GM18526 (cell line): ENCODE data around the gene PER3.

Experiments used
- POLR2A ChIP-seq: IDR thresholded peaks from 3 replicates; pipeline ENCODE4 v1.6.1; 2011; ENCODE audit not compliant: insufficient read length; ENCODE audit errors: extremely low read depth

The PER3 gene

DNA sequence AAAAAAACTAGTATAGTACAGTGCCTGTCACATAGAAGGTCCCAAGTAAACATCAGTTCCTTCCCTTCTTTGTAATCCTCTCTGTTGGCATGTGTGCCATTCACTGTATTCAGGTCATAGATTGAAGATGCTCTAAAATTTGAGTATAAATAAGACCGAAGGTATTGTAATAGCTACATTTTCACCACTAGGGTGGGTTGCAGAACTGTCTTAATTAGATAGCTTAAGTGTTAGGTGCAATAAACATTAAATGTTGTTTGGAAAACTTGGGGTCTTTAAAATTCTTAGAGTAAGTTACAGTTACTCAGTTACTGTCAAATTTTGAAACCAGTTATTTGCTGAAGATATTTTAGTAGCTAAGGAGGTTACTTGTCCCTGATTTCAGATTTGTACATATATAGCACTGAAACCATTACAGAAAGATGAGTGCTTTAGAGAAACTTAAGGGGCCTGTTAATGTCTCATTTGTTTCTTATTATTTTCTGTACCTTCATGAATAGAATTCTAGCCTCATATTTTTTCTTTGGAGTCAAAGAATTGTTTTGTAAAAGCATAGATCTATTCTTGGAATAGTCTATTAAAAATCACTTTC lies 24.3 kb downstream of the PER3 start:
- no peak for TF ChIP-seq POLR2A

DNA sequence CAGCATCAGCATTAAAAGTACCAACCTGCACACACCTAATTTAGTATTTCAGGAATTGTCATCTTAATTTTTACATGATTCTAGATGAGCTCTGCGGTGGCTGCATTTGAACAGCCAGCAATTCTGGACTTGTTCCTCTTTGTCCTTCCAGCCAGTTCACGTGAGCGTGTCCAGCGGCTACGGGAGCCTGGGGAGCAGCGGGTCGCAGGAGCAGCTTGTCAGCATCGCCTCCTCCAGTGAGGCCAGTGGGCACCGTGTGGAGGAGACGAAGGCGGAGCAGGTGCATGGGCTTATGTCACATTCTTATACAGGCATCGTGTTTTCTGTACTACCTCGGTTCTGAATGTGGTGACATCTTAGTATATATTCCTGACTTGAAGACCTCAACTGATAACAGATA lies 25.7 kb downstream of the PER3 start:
- no peak for TF ChIP-seq POLR2A

DNA sequence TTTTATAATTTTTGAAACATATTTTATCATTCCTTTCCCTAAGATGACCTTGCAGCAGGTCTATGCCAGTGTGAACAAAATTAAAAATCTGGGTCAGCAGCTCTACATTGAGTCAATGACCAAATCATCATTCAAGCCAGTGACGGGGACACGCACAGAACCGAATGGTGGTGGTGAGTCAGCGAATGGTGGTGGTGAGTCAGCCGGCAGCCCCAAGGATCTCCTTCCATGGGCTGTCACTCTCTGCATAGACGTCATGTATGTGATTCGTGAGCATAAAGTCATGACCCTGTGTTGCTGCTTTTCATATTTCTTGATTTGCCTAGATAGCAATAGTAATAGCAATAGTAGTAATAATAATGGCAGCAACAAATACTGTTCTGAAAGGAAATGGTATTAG lies 26.3 kb downstream of the PER3 start:
- no peak for TF ChIP-seq POLR2A

DNA sequence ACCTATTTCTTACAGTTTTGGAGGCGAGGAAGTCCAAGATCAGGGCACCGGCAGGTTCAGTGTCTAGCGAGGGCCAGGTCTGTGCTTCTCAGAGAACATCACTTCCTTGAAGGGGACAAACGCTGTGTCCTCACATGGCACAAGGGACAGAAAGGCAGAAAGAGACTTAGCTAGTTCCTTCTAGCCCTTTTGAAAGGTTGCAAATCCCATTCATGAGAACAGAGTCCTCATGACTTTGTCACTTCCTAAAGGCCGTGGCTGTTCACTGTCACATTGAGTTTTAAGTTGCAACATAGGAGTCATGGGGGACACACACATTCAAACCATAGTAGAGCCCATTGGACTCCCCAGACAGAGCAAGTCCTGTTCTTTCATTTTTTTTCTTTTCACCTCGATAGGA lies 27.4 kb downstream of the PER3 start:
- TF ChIP-seq POLR2A, result no peak

DNA sequence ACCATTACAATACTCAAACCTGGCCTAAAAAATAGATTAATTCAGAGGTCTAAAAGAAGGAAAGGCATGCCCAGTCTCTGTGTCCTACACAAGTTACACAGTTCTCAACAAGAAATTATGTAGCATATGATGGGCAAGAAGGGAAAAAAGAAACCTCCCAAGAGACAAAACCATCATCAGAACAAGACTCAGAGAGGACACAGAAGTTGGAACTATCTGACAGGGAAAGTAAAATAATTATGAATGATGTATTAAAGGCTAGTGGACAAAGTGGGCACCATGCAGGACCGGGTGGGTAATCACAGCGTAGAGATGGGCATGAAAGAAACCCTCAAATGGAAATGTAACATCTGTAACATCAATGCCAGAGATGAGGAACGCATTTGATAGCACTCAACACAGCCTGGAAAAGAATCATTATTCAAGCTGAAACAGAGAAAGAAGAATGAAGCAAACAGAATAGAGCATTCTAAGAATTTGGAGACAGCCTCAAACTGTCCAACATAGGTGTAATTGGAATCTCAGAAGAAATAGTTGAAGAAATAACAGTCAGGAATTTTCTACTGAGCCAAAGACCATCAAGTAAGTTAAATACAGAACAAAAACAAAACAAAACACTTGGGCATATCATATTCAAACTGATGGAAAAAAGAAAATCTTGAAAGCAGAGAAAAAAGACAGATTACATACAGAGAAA lies 29.7 kb downstream of the PER3 start:
- TF ChIP-seq POLR2A, result no peak

DNA sequence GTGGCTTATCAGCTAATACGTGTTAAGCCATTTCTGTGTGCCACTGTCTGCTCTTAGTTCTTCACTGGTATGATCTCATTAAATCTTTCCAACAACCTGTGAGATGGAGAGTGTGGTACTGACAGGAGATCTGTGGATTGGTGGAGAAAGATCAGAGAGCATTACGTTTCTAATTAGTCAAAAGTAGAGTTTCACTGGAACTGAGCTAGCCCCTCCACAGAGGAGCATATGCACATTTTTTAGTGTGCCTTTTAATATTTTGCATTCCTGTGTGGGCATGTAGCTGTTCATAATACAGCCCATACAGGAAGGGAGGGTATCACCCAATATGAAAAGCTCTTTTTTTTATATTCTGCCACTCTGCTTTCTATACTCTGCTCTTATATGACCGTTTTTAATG lies 37.2 kb downstream of the PER3 start:
- no peak for TF ChIP-seq POLR2A

DNA sequence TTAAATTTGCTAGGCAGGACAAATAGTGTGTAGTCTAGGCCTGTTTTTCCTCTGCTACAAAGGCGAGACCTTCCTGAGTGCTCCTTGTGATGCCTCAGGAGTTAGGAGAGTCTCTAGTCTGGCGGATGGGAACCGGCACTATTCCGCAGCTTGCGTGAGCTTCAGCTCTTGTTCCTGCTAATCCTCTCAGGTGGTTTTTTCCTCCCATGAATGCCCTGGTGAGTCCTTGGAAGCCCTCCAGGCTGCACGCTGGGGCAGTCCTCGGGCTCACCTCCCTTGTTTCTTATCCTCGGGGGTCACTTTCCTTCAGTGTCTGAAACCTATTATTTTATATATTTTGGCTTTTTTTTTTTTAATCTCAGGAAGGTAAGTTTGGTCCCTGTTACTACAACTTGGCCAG lies 40.6 kb downstream of the PER3 start:
- no peak for TF ChIP-seq POLR2A

DNA sequence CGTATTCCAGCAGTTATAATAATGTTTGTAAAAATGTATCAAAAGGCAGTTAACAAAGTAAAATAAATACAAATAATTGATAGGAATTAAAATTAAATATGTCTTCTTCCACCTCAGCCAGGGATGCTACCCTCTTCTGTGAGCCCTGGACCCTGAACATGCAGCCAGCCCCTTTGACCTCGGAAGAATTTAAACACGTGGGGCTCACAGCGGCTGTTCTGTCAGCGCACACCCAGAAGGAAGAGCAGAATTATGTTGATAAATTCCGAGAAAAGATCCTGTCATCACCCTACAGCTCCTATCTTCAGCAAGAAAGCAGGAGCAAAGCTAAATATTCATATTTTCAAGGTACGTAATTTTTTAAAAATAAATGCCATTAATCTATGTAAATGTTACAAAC lies 42.3 kb downstream of the PER3 start:
- TF ChIP-seq POLR2A, result no peak

DNA sequence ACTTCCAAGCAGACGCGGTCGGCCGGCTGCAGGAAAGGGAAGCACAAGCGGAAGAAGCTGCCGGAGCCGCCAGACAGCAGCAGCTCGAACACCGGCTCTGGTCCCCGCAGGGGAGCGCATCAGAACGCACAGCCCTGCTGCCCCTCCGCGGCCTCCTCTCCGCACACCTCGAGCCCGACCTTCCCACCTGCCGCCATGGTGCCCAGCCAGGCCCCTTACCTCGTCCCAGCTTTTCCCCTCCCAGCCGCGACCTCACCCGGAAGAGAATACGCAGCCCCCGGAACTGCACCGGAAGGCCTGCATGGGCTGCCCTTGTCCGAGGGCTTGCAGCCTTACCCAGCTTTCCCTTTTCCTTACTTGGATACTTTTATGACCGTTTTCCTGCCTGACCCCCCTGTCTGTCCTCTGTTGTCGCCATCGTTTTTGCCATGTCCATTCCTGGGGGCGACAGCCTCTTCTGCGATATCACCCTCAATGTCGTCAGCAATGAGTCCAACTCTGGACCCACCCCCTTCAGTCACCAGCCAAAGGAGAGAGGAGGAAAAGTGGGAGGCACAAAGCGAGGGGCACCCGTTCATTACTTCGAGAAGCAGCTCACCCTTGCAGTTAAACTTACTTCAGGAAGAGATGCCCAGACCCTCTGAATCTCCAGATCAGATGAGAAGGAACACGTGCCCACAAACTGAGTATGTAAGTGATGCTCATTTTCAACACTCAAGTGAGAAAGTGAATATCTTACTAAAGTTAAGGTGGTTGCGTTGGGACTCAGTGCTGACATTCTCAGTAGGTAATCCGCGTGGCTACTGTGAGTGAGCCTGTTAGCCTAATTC lies 43.2 kb downstream of the PER3 start:
- TF ChIP-seq POLR2A, result no peak

DNA sequence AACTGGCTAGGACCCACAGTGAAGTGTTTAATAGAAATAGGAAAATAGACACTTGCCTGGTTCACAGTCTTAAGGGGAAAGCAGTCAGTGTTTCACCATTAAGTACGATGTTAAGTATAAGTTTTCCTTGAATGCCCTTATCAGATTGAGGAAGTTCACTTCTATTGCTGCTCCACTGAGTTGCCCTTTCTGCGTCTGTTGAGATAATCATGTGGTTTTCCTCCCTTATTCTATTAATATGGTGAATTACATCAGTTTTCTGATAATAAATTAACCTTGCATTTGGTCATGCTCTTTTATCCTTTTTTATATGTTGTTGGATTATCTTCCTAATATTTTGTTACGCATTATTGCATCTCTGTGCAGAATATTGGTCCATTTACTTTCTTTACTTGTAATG lies 47.4 kb downstream of the PER3 start:
- no peak for TF ChIP-seq POLR2A

DNA sequence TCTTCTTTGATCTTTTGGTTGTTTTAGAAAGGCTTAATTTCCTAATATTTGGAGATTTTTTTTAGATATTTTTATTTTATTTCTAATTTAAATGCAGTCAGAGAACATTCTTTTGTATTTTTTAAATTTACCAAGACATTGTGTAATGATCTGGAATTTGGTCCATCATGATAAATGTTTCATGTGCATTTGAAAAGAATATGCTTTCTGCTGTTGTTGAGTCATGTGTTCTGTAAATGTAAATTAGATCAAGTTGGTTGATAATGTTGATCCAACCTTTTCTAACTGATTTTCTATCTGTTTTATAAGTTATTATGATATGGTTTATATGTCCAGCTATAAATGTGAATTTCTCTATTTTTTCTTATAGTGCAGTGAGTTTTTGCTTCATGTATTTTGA lies 48.9 kb downstream of the PER3 start:
- no peak for TF ChIP-seq POLR2A

DNA sequence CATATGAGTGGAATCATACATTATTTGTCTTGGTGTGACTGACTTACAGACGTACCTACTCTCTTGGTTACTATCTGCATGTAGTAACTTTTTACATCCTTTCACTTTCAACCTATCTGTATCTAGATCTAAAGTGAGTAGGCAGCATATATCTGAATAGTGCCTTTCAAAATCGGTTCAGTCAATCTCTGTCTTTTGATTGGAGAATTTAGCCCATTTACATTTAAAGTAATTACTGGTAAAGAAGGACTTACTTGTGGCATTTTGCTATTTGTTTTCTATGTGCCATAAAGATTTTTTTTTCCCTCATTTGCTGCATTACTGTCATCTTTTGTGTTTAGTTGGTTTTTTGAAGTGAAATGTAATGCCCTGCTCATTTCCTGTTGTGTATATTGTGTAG lies 54.6 kb downstream of the PER3 start:
- no peak for TF ChIP-seq POLR2A

DNA sequence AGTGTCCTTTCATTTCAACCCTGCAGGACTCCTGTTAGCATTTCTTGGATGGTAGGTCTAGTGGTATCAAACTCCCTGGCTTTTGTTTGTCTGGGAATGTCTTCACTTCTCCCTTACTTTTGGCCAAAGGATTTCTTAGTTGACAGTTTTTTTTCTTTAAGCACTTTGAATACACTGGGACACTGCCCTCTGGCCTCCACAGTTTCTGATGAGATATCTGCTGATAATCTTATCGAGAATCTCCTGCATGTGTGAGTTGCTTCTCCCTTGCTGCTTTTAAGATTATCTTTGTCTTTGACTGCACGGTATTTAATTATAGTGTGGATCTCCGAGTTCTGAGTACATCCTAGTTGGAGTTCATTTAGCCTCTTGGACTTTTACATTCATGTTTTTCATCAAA lies 55.4 kb downstream of the PER3 start:
- TF ChIP-seq POLR2A, result no peak

DNA sequence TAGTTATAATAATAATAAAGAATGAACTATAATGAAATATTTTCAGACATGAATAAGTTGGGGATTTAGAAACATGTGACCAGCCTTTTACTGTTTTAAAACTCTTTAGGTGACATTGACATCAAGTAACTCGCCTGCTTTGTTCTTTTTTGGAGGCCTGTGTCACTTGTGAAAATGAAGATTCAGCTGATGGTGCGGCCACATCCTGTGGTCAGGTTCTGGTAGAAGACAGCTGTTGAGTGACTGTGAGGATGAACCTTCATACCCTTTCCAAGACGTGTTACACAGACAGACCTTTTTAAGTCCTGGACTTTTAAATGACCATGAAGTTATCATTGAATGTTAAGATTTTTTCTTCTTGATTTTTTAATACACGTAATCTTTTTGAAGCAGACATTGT lies 58.4 kb downstream of the PER3 start:
- TF ChIP-seq POLR2A, result no peak

DNA sequence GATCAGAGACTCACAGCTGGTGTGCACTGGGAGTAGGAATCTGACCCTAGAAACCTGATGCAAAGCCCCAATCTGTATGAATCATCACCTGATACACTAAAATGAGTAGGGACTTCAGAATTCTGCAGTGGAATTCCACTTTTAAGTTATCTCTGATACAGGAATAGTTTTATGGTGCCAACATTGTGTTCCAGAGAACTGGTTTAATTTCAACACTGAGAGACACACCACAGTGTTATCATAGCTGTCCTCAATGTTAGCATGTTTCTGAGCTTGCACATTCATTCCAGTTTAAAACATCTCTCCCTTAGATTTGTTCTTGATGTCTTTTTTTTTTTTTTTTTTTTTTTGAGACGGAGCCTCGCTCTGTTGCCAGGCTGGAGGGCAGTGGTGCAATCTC lies 61.7 kb downstream of the PER3 start:
- TF ChIP-seq POLR2A, result no peak

DNA sequence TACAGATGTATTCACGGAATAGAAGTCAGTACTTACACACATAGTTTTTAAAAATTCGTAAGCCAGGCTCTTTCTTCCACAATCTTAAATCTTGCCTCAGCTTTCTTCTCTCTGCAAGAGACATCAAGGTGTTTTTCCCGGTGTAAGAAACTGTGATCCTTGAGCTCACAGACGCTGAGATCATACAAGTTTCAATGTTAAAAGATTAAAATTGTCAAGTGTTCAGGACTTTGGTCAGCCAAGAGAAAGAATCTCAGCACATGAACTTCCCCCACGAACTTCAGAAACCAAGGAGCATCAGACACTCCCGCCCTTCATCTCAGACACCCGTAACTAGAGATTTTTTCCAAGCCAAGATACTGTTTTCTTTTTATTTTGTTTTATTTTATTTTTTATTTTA lies 62.6 kb downstream of the PER3 start:
- no peak for TF ChIP-seq POLR2A

DNA sequence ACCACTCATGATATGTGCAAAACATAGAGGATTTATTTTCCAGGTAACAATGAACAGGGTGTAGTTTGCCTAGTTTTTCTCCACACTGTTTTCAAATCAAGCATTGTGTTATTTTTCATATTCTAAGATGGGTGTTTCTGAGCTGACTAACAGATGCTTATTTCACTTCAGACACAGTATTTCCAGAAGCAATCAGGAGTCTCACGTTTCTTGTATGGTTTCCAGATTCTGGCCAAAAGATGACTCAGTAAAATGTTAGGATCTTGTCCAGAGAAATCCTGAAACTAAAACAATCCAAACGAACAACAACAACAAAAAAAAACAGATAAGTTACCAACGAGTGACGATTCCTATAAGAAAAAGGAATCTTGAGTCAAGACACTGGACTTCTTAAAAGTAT lies 63.5 kb downstream of the PER3 start:
- TF ChIP-seq POLR2A, result no peak

DNA sequence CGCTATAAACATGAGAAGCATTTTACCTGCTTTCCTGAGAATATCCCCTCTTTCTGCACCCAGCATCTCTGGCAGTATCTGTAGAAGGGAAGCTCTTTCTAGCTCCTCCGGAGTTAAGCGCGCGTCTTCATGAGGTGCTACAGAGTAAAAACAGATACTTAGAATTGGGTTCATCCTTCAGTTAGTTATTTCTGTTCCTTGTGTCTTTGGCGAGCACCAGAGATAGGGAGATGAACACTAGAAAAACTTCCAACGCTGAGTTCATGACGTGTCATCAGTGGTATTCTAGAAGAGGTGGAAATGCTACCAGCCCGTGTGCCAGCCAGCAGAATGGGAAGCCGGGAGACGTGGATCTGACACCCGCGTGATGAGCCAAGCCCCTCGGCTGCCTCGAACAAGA lies 66.7 kb downstream of the PER3 start:
- TF ChIP-seq POLR2A, result no peak
